ENCODE results near the gene TTLL11.

TTLL11 gene

DNA sequence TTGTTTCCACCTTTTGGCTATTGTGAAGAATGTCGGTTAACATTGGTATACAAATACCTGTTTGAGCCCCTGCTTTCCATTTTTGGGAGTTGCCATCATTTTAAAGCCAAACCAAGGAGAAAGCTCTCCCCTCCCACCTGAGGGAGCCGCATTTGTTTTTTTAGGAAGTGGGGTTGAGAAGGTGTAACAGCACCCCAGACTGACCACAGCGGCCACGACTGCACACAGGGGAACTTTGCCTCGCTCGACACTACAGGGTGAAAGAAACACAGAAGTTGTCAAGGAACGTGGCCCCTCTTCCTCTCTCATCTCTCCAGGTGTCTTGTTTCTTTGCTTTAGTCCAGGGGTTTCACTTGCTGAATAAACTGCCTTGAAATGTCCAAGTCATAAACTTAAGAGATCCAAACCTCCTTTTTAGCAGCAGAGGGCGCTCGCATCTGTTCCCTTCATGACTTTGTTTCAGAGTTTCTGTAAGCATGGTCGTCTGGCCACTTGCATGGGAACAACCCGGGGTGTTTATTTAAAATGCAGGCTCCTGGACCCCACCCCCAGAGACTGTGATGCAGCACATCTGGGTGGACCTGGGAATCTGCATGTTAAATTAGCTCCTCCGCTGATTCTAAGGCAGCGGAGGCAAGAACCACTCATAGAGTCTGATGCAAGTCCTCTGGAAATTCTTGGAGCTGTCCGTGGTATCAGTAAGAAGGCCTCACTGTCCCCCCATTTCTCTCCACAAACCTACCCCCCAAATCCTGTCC, 2.1 kb upstream of the TTLL11 start:
- no peak for TF ChIP-seq CEBPB (IDR thresholded peaks at IDR 0.05)
- no peak for TF ChIP-seq YY1 (IDR thresholded peaks at IDR 0.05; ENCODE audit: low read depth)
- TF ChIP-seq TAF1 (IDR thresholded peaks at IDR 0.05; ENCODE audit: low read depth), result no peak
- TF ChIP-seq FOXM1 (IDR thresholded peaks at IDR 0.05; ENCODE audit: borderline replicate concordance, low read depth), result no peak
- TF ChIP-seq CREB1 (IDR thresholded peaks at IDR 0.05; ENCODE audit: low read depth), result no peak
- no peak for TF ChIP-seq TCF12 (IDR thresholded peaks at IDR 0.05; ENCODE audit: low read depth)
- TF ChIP-seq USF1 (IDR thresholded peaks at IDR 0.05), result no peak
- TF ChIP-seq RAD21 (IDR thresholded peaks at IDR 0.05; ENCODE audit: low read depth), result peak; percentile 47
- TF ChIP-seq TEAD4 (IDR thresholded peaks at IDR 0.05), result peak; percentile 38; the same call in 1 of the 2 replicates
- TF ChIP-seq ZBTB7A (IDR thresholded peaks at IDR 0.05; ENCODE audit: low read depth), result no peak
- TF ChIP-seq, protein P1, sequence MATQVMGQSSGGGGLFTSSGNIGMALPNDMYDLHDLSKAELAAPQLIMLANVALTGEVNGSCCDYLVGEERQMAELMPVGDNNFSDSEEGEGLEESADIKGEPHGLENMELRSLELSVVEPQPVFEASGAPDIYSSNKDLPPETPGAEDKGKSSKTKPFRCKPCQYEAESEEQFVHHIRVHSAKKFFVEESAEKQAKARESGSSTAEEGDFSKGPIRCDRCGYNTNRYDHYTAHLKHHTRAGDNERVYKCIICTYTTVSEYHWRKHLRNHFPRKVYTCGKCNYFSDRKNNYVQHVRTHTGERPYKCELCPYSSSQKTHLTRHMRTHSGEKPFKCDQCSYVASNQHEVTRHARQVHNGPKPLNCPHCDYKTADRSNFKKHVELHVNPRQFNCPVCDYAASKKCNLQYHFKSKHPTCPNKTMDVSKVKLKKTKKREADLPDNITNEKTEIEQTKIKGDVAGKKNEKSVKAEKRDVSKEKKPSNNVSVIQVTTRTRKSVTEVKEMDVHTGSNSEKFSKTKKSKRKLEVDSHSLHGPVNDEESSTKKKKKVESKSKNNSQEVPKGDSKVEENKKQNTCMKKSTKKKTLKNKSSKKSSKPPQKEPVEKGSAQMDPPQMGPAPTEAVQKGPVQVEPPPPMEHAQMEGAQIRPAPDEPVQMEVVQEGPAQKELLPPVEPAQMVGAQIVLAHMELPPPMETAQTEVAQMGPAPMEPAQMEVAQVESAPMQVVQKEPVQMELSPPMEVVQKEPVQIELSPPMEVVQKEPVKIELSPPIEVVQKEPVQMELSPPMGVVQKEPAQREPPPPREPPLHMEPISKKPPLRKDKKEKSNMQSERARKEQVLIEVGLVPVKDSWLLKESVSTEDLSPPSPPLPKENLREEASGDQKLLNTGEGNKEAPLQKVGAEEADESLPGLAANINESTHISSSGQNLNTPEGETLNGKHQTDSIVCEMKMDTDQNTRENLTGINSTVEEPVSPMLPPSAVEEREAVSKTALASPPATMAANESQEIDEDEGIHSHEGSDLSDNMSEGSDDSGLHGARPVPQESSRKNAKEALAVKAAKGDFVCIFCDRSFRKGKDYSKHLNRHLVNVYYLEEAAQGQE (IDR thresholded peaks at IDR 0.05; ENCODE audit: low read depth), result peak; percentile 84
- no peak for TF ChIP-seq EGR1 (IDR thresholded peaks at IDR 0.05)

DNA sequence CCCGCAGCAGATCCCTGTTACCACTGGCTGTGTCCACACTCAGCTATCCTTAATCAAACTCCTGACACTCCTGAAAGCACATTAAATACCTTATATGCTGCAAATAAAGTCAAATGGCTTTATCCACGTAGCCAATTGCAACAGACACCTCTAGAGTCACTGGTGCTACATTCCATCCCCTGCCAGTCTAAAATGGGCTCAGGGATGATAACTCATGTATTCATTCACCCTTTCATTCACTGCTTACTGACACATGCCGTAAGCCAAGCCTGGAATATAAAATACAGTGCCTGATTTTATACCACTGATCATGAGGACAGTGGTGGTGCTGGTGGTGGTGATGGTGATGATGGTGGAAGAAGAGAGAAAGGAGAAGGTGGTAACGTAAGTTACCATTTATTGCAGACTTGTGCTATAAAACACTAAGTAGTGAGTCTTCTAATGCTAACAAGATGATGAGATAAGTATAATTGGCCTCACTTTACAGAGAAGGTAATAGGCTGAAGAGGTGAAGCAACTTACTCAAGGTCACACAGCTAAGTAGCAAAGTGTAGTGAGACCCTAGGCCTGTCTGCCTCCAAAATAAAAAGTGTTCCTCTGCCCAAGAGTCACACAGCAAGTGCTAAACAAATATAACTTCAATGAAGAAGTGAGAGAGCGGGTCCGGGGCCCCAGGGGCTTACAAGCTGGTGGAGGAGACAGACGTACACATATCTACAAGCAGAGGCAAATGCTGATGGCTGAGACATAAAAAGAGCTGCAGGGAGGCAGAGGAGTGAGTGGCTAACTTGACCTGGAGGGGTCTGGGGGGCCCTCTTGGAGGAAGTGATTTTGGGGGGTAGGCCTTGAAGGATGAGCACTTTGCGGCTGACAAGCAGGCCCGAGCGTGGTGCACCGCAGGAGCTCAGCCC, 1.2 kb downstream of the TTLL11 start:
- no peak for TF ChIP-seq YY1 (IDR thresholded peaks at IDR 0.05; ENCODE audit: low read depth)

DNA sequence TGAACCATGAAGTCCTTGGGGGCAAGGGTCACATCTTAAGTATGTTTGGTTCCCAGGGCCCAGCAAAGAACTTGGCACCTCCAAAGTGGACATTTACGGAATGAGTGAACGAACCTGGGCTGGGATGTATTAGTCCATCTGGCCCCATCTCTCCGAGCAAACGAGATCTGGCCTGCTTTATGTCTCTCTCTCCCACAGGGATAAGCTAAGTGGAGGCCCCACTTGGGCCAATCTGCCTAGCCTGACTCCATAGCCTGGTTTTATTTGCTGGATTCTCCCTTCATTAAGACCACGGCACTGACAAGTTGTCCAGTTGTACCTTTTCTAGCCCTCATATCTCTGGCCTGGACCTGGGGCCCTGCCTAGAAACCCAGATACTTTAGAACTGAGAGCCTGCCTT, 2.1 kb downstream of the TTLL11 start:
- no peak for TF ChIP-seq MAX (IDR thresholded peaks at IDR 0.05)
- TF ChIP-seq RAD21 (IDR thresholded peaks at IDR 0.05; ENCODE audit: low read depth), result no peak
- TF ChIP-seq NFIC (IDR thresholded peaks at IDR 0.05), result no peak
- no peak for TF ChIP-seq CREB1 (IDR thresholded peaks at IDR 0.05; ENCODE audit: low read depth)
- TF ChIP-seq ZBTB7A (IDR thresholded peaks at IDR 0.05; ENCODE audit: low read depth), result no peak
- no peak for TF ChIP-seq CEBPB (IDR thresholded peaks at IDR 0.05)
- TF ChIP-seq TAF1 (IDR thresholded peaks at IDR 0.05; ENCODE audit: low read depth), result no peak
- TF ChIP-seq TCF12 (IDR thresholded peaks at IDR 0.05; ENCODE audit: low read depth), result no peak
- TF ChIP-seq EGR1 (IDR thresholded peaks at IDR 0.05), result no peak
- no peak for TF ChIP-seq EP300 (IDR thresholded peaks at IDR 0.05; ENCODE audit: borderline replicate concordance)
- TF ChIP-seq YY1 (IDR thresholded peaks at IDR 0.05; ENCODE audit: low read depth), result no peak
- no peak for TF ChIP-seq FOXM1 (IDR thresholded peaks at IDR 0.05; ENCODE audit: borderline replicate concordance, low read depth)
- TF ChIP-seq TEAD4 (IDR thresholded peaks at IDR 0.05), result no peak

DNA sequence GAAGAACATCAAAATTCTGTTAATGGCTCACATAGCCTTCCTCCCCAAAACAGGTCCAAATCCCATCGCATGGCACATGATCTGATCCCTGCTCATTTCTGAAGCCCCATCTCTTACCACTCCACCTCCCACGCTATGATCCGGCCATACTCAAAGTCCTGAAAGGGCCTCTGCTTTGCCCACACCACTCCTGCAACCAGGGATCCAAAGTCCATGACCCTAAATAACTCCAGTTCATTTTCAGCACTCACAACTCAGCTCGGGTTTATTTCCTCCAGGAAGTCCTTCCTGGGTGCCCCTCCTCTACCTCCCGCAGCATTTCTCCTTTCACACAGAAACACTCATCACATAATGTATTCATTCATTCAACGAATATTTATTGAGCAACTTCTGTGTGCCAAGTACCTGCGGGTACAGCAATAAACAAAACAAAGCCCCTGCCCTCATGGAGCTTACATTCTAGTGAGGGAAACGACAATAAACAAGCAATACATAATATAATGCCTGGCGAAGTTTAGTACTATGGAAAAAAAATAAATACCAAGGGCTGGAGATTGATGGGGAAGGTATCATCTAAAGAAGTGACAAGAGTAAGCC, 2.7 kb downstream of the TTLL11 start:
- TF ChIP-seq TCF12 (IDR thresholded peaks at IDR 0.05; ENCODE audit: low read depth) (no peak), CREB1 (IDR thresholded peaks at IDR 0.05; ENCODE audit: low read depth) (no peak), EGR1 (IDR thresholded peaks at IDR 0.05) (no peak), NFIC (IDR thresholded peaks at IDR 0.05) (no peak), ZBTB7A (IDR thresholded peaks at IDR 0.05; ENCODE audit: low read depth) (no peak), TEAD4 (IDR thresholded peaks at IDR 0.05) (no peak), MAX (IDR thresholded peaks at IDR 0.05) (no peak), YY1 (IDR thresholded peaks at IDR 0.05; ENCODE audit: low read depth) (no peak)
- TF ChIP-seq, protein P1 (IDR thresholded peaks at IDR 0.05; ENCODE audit: low read depth), result no peak

DNA sequence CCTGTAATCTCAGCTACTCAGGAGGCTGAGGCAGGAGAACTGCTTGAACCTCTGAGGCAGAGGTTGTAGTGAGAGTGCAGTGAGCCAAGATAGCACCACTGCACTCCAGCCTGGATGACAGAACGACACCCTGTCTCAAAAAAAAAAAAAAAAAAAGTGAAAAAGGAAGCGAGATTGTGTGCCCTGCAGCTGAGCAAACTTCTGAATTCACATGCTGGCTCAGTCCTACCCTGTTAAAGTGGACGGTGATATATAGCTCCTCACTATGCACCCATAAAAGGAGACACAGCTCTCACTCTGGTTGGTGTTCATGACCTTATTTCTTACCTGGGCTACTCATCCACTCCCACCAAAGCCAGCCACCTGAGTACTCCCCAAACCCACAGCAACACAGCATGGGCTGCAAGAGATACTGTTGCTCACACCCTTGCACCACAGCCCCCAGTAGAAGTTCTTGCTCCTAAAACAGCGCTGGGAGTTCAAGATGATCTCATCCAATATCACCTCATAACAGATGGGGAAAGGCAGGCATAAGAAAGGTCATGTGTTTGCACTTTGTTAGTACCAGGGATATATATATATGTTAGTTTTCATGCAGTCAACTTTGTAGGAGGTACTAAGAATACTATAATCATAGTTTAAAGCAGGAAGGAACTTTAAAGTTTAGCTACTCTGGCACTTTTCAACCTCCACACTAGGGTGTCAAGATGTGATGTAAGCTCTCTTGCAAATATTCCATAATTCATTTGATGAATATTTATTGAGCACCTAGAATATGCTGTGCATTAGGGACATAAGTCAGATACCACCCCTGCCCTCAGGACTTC, 4.0 kb downstream of the TTLL11 start:
- no peak for TF ChIP-seq CEBPB (IDR thresholded peaks at IDR 0.05)
- TF ChIP-seq TCF12 (IDR thresholded peaks at IDR 0.05; ENCODE audit: low read depth), result no peak
- no peak for TF ChIP-seq NFIC (IDR thresholded peaks at IDR 0.05)
- TF ChIP-seq MAX (IDR thresholded peaks at IDR 0.05), result no peak
- TF ChIP-seq, protein P1 (IDR thresholded peaks at IDR 0.05; ENCODE audit: low read depth), result no peak
- no peak for TF ChIP-seq FOXM1 (IDR thresholded peaks at IDR 0.05; ENCODE audit: borderline replicate concordance, low read depth)
- TF ChIP-seq EP300 (IDR thresholded peaks at IDR 0.05; ENCODE audit: borderline replicate concordance), result no peak
- TF ChIP-seq TEAD4 (IDR thresholded peaks at IDR 0.05), result no peak
- no peak for TF ChIP-seq TAF1 (IDR thresholded peaks at IDR 0.05; ENCODE audit: low read depth)
- no peak for TF ChIP-seq CREB1 (IDR thresholded peaks at IDR 0.05; ENCODE audit: low read depth)
- no peak for TF ChIP-seq RAD21 (IDR thresholded peaks at IDR 0.05; ENCODE audit: low read depth)
- TF ChIP-seq ZBTB7A (IDR thresholded peaks at IDR 0.05; ENCODE audit: low read depth), result no peak
- no peak for TF ChIP-seq YY1 (IDR thresholded peaks at IDR 0.05; ENCODE audit: low read depth)
- no peak for TF ChIP-seq USF1 (IDR thresholded peaks at IDR 0.05)
- no peak for TF ChIP-seq EGR1 (IDR thresholded peaks at IDR 0.05)

Data from Ishikawa (cell line).